ENCODE measurements around the gene TXNRD2. TPM values are rescaled to one million over a fixed set of nuclear protein-coding genes. Genes with fewer than 3 reads are reported as not detected.

Gene TXNRD2
- 8.0 TPM for total RNA-seq

- DNase-seq = no peak
Observed at GRCh38 chr22:19941365-19942082, at the start of gene TXNRD2, which contains the start of gene COMT. Gene TXNRD2 (minus strand): TSS chr22:19941818. CDS start chr22:19941803, 15 bp downstream. Gene COMT (plus strand): TSS chr22:19941772. CDS start chr22:19962527, 20,755 bp downstream.

- DNase-seq = no peak
Observed at GRCh38 chr22:19991395-19991644, 49.7 kb upstream of the TXNRD2 start.

GRCh38 chr22:19990609-19991394, 49.2 kb upstream of the TXNRD2 start:
- DNase-seq = no peak

- no peak for DNase-seq
Observed at GRCh38 chr22:19990188-19990587, 48.6 kb upstream of the TXNRD2 start.

GRCh38 chr22:19989725-19990067, 48.1 kb upstream of the TXNRD2 start:
- no peak for DNase-seq

- no peak for DNase-seq
Observed at GRCh38 chr22:19988965-19989724, 47.5 kb upstream of the TXNRD2 start.

GRCh38 chr22:19988331-19988808, 46.8 kb upstream of the TXNRD2 start:
- DNase-seq = no peak

- DNase-seq = no peak
Observed at GRCh38 chr22:19987394-19988306, 46.0 kb upstream of the TXNRD2 start.

GRCh38 chr22:19986410-19987341, 45.1 kb upstream of the TXNRD2 start:
- DNase-seq = peak; percentile 45

GRCh38 chr22:19986011-19986409, 44.4 kb upstream of the TXNRD2 start:
- no peak for DNase-seq

- no peak for DNase-seq
Observed at GRCh38 chr22:19984851-19985811, 43.5 kb upstream of the TXNRD2 start.

- peak; percentile 26 for DNase-seq
Observed at GRCh38 chr22:19984201-19984753, 42.7 kb upstream of the TXNRD2 start.

- DNase-seq = no peak
Observed at GRCh38 chr22:19983741-19984140, 42.1 kb upstream of the TXNRD2 start.

GRCh38 chr22:19982991-19983578, 41.5 kb upstream of the TXNRD2 start:
- DNase-seq = no peak

- no peak for DNase-seq
Observed at GRCh38 chr22:19981961-19982920, 40.6 kb upstream of the TXNRD2 start.

GRCh38 chr22:19981171-19981960, 39.7 kb upstream of the TXNRD2 start:
- no peak for DNase-seq

GRCh38 chr22:19980766-19981165, 39.1 kb upstream of the TXNRD2 start:
- no peak for DNase-seq
